Smooth muscle cell (in vitro differentiated cells): ENCODE measurements around the gene PLXNA4. TPM values are rescaled to one million over a fixed set of nuclear protein-coding genes. Genes with fewer than 3 reads are reported as not detected.

Source experiments
- DNase-seq: peaks from one replicate; lab custom pipeline; 2025; ENCODE audit not compliant: unreplicated experiment; lab: John Stamatoyannopoulos, UW
- H2AFZ ChIP-seq: fragments of 200-600 bp; sonication (generic); 2 replicates; pipeline ENCODE4 v1.6.0; 2016; ENCODE audit warnings: antibody characterized with exemption, low read depth, mild to moderate bottlenecking
- H3F3A ChIP-seq: fragments of 200-600 bp; sonication (generic); 2 replicates; pipeline ENCODE4 v1.6.0; 2017; ENCODE audit warnings: antibody characterized with exemption, low read depth
- H3K27ac ChIP-seq: fragments of 200-600 bp; sonication (generic); 2 replicates; pipeline ENCODE4 v1.5.1; 2016; ENCODE audit warnings: low read depth, mild to moderate bottlenecking
- H3K27me3 ChIP-seq: fragments of 200-600 bp; sonication (generic); 2 replicates; pipeline ENCODE4 v1.6.1; 2016; ENCODE audit warnings: low read depth, mild to moderate bottlenecking
- H3K36me3 ChIP-seq: fragments of 200-600 bp; sonication (generic); 2 replicates; pipeline ENCODE4 v1.5.1; 2016; ENCODE audit warnings: low read depth
- H3K4me1 ChIP-seq: fragments of 200-600 bp; sonication (generic); 2 replicates; pipeline ENCODE4 v1.5.1; 2016; ENCODE audit warnings: low read depth
- H3K4me2 ChIP-seq: fragments of 200-600 bp; sonication (generic); 2 replicates; pipeline ENCODE4 v1.6.0; 2016; ENCODE audit warnings: mild to moderate bottlenecking
- H3K4me3 ChIP-seq: fragments of 200-600 bp; sonication (generic); 2 replicates; pipeline ENCODE4 v1.5.1; 2016; ENCODE audit warnings: mild to moderate bottlenecking
- H3K79me2 ChIP-seq: fragments of 200-600 bp; sonication (generic); 2 replicates; pipeline ENCODE4 v1.6.0; 2016; ENCODE audit warnings: low read depth, mild to moderate bottlenecking
- H3K9ac ChIP-seq: fragments of 200-600 bp; sonication (generic); 2 replicates; pipeline ENCODE4 v1.6.0; 2016; ENCODE audit warnings: low read depth
- H3K9me3 ChIP-seq: fragments of 200-600 bp; sonication (generic); replicated peaks from 2 replicates; pipeline ENCODE4 v1.5.1; 2016; ENCODE audit warnings: low read depth
- H4K20me1 ChIP-seq: fragments of 200-600 bp; sonication (generic); 2 replicates; pipeline ENCODE4 v1.6.0; 2016; ENCODE audit warnings: low read depth
- CTCF ChIP-seq: fragments of 200-600 bp; sonication (generic); IDR thresholded peaks from 2 replicates; pipeline ENCODE4 v1.5.1; 2017; ENCODE audit warnings: borderline replicate concordance, mild to moderate bottlenecking, antibody characterized with exemption; ENCODE audit not compliant: insufficient read depth, poor library complexity, severe bottlenecking
- WGBS: methylation state at CpG from one replicate; pipeline ENCODE4 v1.1.7; 2016; ENCODE audit warnings: low lambda C conversion rate; 5-methylcytosine and 5-hydroxymethylcytosine counted together
- polyA plus RNA-seq: library from polyadenylated mRNA; unstranded; fragments of >200 nt; fragmentation: Nextera tagmentation; extraction: Ambion mirVana; gene quantifications from 2 replicates; pipeline ENCODE4 v1.2.1, GENCODE V29; 2016
- total RNA-seq: library from RNA; depleted of rRNA; stranded (reverse); fragments of >200 nt; gene quantifications from 2 replicates; pipeline ENCODE4 v1.2.3, GENCODE V29; 2014

The PLXNA4 gene
- total and polyA plus RNA-seq, 2 experiments from 2014 or later, result 8.5 to 9.9 TPM

GRCh38 chr7:132436121-132436520 is 140.1 kb downstream of the PLXNA4 start:
- no peak for DNase-seq
- H3K9ac ChIP-seq, result no peak overlapping the region
- TF ChIP-seq CTCF, result no peak
- H4K20me1 ChIP-seq, result no peaks in the 10 kb centered on the region
- no peaks in the 10 kb centered on the region for H3F3A ChIP-seq
- H3K4me2 ChIP-seq, result no peak overlapping the region
- no peak overlapping the region for H3K4me3 ChIP-seq
- no peak overlapping the region for H2AFZ ChIP-seq
- no peaks in the 10 kb centered on the region for H3K4me1 ChIP-seq
- no peaks in the 10 kb centered on the region for H3K79me2 ChIP-seq
- H3K27me3 ChIP-seq, result no peaks in the 10 kb centered on the region
- 85% methylated on average over 8 of the region's 8 CpGs for WGBS
- no peaks in the 10 kb centered on the region for H3K36me3 ChIP-seq
- no peak overlapping the region for H3K27ac ChIP-seq
- H3K9me3 ChIP-seq, result no peaks in the 10 kb centered on the region

- Histone ChIP-seq H3K9ac (no peak overlapping the region), H3K27ac (no peak overlapping the region), H3K9me3 (no peaks in the 10 kb centered on the region), H3F3A (peaks cover 3% of the 10 kb centered on the region), H3K4me2 (no peak overlapping the region), H3K79me2 (no peaks in the 10 kb centered on the region), H3K27me3 (no peaks in the 10 kb centered on the region), H4K20me1 (no peaks in the 10 kb centered on the region), H3K36me3 (no peaks in the 10 kb centered on the region), H2AFZ (no peak overlapping the region), H3K4me3 (no peak overlapping the region), H3K4me1 (no peaks in the 10 kb centered on the region)
- DNase-seq, result no peak
- WGBS, result 84% methylated on average over 18 of the region's 18 CpGs
- TF ChIP-seq CTCF, result no peak
These were observed 141.0 kb downstream of the PLXNA4 start for GRCh38 chr7:132435016-132435990.

DNA sequence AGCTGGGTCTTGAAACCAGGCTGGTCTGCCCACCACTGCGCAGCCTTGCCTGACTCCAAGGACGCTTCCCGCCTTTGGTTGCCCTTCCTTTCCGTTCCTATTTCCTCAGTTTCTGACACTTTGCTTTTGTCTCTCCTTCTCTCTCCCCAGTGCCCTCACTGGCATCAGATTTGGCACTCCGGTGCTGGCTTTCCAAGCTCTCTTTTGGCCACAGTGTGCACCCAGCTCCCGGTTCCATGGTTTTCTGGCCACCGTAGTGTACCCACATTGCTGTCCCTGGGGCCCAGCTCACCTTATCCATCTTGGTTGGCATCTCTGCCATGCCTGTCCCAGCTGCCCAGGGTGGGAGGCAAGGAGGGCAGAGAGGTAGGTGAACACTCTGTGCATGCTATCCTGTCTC is 142.2 kb downstream of the PLXNA4 start:
- no peak overlapping the region for H3K27ac ChIP-seq
- no peak overlapping the region for H3K9ac ChIP-seq
- H3F3A ChIP-seq, result peaks cover 6% of the 10 kb centered on the region
- DNase-seq, result no peak
- no peaks in the 10 kb centered on the region for H3K4me1 ChIP-seq
- H3K4me3 ChIP-seq, result no peak overlapping the region
- WGBS, result 96% methylated on average over 7 of the region's 7 CpGs
- H3K27me3 ChIP-seq, result no peaks in the 10 kb centered on the region
- H3K9me3 ChIP-seq, result no peaks in the 10 kb centered on the region
- no peaks in the 10 kb centered on the region for H3K79me2 ChIP-seq
- H4K20me1 ChIP-seq, result no peaks in the 10 kb centered on the region
- H3K4me2 ChIP-seq, result no peak overlapping the region
- H3K36me3 ChIP-seq, result no peaks in the 10 kb centered on the region
- no peak for TF ChIP-seq CTCF
- H2AFZ ChIP-seq, result no peak overlapping the region
